Natural killer cell (primary cell): Measurements from ENCODE around the gene SSUH2. TPM values are rescaled to one million over a fixed set of nuclear protein-coding genes. Genes with fewer than 3 reads are reported as not detected.

Source experiments
- ATAC-seq, 3 donors: fragments of 150-1000 bp in 2 of 3; fragments of 200-7000 bp in 1 of 3; cut with Tn5 transposase; 1 replicate in 1 of 3; 2 replicates in 2 of 3; pipeline ENCODE4 v1.10.0; 2021; ENCODE audit warnings: mild to moderate bottlenecking in 2 of 3, moderate library complexity in 2 of 3
- DNase-seq, 2 donors: peaks; one replicate each; pipeline versions ENCODE4 v3.0.0 to v3.0.0-alpha.2; 2013 to 2021; ENCODE audit warnings: mixed read lengths in 1 of 2
- H3K27ac ChIP-seq: one replicate; pipeline ENCODE4 v1.5.1; 2013; ENCODE audit warnings: mild to moderate bottlenecking, low read length
- H3K27me3 ChIP-seq: one replicate; pipeline ENCODE4 v1.6.1; 2013; ENCODE audit warnings: low read length; ENCODE audit not compliant: control insufficient read depth, insufficient read depth
- H3K36me3 ChIP-seq: one replicate; pipeline ENCODE4 v1.6.1; 2013; ENCODE audit warnings: low read length; ENCODE audit not compliant: control insufficient read depth, insufficient read depth
- H3K4me1 ChIP-seq: one replicate; pipeline ENCODE4 v1.6.1; 2013; ENCODE audit warnings: low read length; ENCODE audit not compliant: control insufficient read depth, insufficient read depth
- H3K4me3 ChIP-seq: one replicate; pipeline ENCODE4 v1.5.1; 2013; ENCODE audit warnings: low read length
- H3K9me3 ChIP-seq: one replicate; pipeline ENCODE4 v1.6.1; 2013; ENCODE audit warnings: low read length; ENCODE audit not compliant: control insufficient read depth, insufficient read depth
- H3K27ac Mint-ChIP-seq, 2 donors: one replicate each; pipeline ENCODE4 v1.8.0; 2022; ENCODE audit warnings: mild to moderate bottlenecking in 2 of 2, mixed read lengths in 2 of 2, moderate library complexity in 1 of 2
- H3K27me3 Mint-ChIP-seq, 2 donors: one replicate each; pipeline ENCODE4 v1.8.0; 2022; ENCODE audit warnings: low read depth in 2 of 2, mixed read lengths in 2 of 2
- H3K36me3 Mint-ChIP-seq: one replicate; pipeline ENCODE4 v1.8.0; 2022; ENCODE audit warnings: mixed read lengths
- H3K4me1 Mint-ChIP-seq, 2 donors: one replicate each; pipeline ENCODE4 v1.8.0; 2022; ENCODE audit warnings: mixed read lengths in 2 of 2
- H3K4me3 Mint-ChIP-seq: one replicate; pipeline ENCODE4 v1.8.0; 2022; ENCODE audit warnings: mild to moderate bottlenecking, moderate library complexity, mixed read lengths
- H3K9me3 Mint-ChIP-seq, 2 donors: one replicate each; pipeline ENCODE4 v1.8.0; 2022; ENCODE audit warnings: mixed read lengths in 2 of 2
- WGBS: methylation state at CpG from one replicate; pipeline ENCODE4 v1.1.7; 2013; ENCODE audit warnings: missing lambda C conversion rate; ENCODE audit not compliant: insufficient coverage; 5-methylcytosine and 5-hydroxymethylcytosine counted together
- intact Hi-C: fragments of 100-400 bp; cut with micrococcal nuclease; formaldehyde crosslinking; loops from one replicate; pipeline ENCODE4 v1.14.2; 2022
- total RNA-seq, 4 donors: library from RNA; stranded (reverse); fragments of 120-200 nt in 1 of 4; gene quantifications; one replicate each; pipeline versions ENCODE4 v1.2.3 to v1.2.4, GENCODE V29; 2013 to 2022
- TF ChIP-seq, protein P1 (sequence below): fragments of 200-600 bp; IDR thresholded peaks from one replicate; pipeline ENCODE4 v1.8.0; 2022; ENCODE audit warnings: antibody characterized with exemption

The SSUH2 gene
- total RNA-seq, 3 donors from 2014 or later (not counting 1 experiment from before 2014, with no cell fraction given), result not detected

DNA sequence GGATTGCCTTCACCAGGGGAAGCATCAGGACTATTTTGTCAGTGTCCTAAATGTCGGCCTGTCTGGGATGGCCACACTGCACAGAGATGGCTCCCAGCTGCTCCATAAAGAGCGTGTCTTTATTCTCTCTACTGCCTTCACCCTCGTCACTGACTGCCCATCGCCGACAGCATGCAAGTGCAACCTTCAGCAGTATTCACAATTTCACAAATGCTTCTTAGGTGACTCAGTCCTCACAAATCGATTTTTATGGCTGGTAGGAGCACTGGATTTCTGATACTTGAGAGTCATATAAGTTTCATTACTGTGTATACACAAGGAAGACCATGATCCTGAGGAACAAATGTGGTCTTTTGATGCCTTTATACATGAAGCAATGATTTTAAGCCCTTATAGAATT, 1.1 kb upstream of the SSUH2 start:
- Mint-ChIP-seq H3K4me1 (no peaks in the 10 kb centered on the region), H3K4me3 (no peak overlapping the region), H3K27me3 (peaks cover 0 to 15% of the 10 kb centered on the region in 2 donors), H3K36me3 (no peaks in the 10 kb centered on the region), H3K9me3 (no peaks in the 10 kb centered on the region), H3K27ac (no peak overlapping the region)
- DNase-seq (no peak), ATAC-seq (no peak)
- H3K4me1 ChIP-seq, result no peaks in the 10 kb centered on the region
- no peaks in the 10 kb centered on the region for H3K36me3 ChIP-seq
- H3K9me3 ChIP-seq, result no peaks in the 10 kb centered on the region
- WGBS, result 83% methylated on average over 6 of the region's 6 CpGs
- H3K27ac ChIP-seq, result no peak overlapping the region
- H3K27me3 ChIP-seq, result no peaks in the 10 kb centered on the region
- no peak overlapping the region for H3K4me3 ChIP-seq
- intact Hi-C loops, result no loop called here
- TF ChIP-seq, protein P1, sequence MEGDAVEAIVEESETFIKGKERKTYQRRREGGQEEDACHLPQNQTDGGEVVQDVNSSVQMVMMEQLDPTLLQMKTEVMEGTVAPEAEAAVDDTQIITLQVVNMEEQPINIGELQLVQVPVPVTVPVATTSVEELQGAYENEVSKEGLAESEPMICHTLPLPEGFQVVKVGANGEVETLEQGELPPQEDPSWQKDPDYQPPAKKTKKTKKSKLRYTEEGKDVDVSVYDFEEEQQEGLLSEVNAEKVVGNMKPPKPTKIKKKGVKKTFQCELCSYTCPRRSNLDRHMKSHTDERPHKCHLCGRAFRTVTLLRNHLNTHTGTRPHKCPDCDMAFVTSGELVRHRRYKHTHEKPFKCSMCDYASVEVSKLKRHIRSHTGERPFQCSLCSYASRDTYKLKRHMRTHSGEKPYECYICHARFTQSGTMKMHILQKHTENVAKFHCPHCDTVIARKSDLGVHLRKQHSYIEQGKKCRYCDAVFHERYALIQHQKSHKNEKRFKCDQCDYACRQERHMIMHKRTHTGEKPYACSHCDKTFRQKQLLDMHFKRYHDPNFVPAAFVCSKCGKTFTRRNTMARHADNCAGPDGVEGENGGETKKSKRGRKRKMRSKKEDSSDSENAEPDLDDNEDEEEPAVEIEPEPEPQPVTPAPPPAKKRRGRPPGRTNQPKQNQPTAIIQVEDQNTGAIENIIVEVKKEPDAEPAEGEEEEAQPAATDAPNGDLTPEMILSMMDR, result no peak

DNA sequence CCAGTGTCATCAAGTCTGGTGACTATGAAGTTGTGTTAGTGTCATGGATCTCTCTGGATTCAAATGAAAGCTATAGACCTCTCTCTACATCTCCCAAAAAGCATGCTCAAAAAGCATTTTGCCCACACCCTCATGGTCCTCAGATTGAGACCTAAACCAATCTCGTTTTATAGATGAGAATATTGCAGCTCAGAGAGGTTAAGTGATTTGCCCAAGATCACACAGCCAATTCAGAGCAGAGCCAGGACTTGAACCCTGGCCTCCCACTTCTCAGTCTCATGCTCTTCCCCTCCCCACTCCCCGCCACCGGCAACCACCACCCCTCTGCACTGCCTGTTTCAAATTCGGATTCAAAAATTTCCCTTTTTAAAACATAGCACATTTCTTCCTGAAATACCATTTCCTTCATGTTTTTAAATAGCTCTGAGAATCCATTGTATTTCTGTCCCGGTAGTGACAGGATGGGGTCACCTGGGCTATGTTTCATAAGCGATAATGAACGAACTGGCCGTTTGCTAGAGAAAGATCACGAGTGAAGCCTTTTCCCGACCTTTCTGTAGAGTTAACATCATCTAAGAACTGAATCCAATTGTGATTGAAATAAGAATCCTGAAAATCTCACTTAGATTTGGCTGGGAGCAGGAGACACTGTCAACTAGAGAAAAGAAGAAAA, 769 bp downstream of the SSUH2 start:
- 38% methylated on average over 10 of the region's 10 CpGs for WGBS
- Mint-ChIP-seq H3K4me1 (no peaks in the 10 kb centered on the region), H3K27ac (no peak overlapping the region), H3K36me3 (no peaks in the 10 kb centered on the region), H3K4me3 (no peak overlapping the region), H3K9me3 (no peaks in the 10 kb centered on the region), H3K27me3 (peaks cover 2 to 15% of the 10 kb centered on the region in 2 donors)
- Histone ChIP-seq H3K27me3 (no peaks in the 10 kb centered on the region), H3K27ac (no peak overlapping the region), H3K4me3 (no peak overlapping the region), H3K4me1 (no peaks in the 10 kb centered on the region), H3K9me3 (no peaks in the 10 kb centered on the region), H3K36me3 (no peaks in the 10 kb centered on the region)
- intact Hi-C loops, result no loop called here
- TF ChIP-seq, protein P1, result no peak
- DNase-seq (no peak), ATAC-seq (no peak)

DNA sequence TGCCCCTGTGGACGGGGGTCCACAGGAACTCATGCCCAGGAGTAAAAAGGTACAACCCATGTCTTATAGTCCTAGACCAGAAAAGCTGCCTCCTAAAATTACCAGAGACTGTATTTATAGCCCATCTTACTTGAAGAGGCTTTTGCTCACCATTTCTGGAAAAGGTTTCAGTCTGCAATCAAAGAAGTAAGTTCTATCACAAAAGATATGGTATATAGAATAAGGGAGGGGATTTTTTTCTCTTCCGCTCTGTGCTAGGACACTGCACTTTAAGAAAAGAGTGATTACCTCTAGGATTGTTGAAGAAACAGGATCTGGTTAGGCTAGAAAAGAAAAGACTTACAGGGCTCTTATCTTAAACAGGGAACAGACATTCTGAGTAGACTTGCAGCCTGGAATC, 2.6 kb downstream of the SSUH2 start:
- peaks cover 2 to 19% of the 10 kb centered on the region in 2 donors for H3K27me3 Mint-ChIP-seq
- Histone ChIP-seq H3K4me1 (no peaks in the 10 kb centered on the region), H3K36me3 (no peaks in the 10 kb centered on the region), H3K9me3 (no peaks in the 10 kb centered on the region), H3K27ac (no peak overlapping the region), H3K4me3 (no peak overlapping the region), H3K27me3 (no peaks in the 10 kb centered on the region)
- no peak overlapping the region for H3K4me3 Mint-ChIP-seq
- DNase-seq (no peak), ATAC-seq (no peak)
- no peaks in the 10 kb centered on the region for H3K36me3 Mint-ChIP-seq
- H3K27ac Mint-ChIP-seq, result no peak overlapping the region
- TF ChIP-seq, protein P1, result no peak
- WGBS, result 95% methylated on average over 2 of the region's 2 CpGs
- H3K4me1 Mint-ChIP-seq, result no peaks in the 10 kb centered on the region
- intact Hi-C loops, result no loop called here
- H3K9me3 Mint-ChIP-seq, result no peaks in the 10 kb centered on the region

DNA sequence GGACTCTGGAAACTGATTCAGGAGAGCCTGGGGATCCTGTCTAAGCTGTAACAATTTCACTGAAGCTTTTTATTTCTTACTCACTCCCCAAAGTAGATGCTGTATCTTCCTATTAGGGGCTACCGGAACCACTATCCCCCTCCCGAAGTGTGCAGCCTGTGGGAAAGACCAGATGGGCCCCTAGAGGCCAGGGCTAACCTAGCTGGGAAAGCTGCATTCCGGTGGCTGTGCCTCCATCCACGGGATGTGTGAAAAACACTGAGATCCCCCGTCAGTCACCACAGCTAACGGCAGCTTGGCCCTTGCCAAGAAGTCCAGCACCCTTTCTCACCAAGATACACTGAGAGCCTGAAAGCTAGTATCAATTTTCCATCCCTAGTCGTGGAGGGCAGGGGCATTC, 3.1 kb downstream of the SSUH2 start:
- no peaks in the 10 kb centered on the region for H3K4me1 ChIP-seq
- no peaks in the 10 kb centered on the region for H3K36me3 Mint-ChIP-seq
- no peaks in the 10 kb centered on the region for H3K36me3 ChIP-seq
- no peak for DNase-seq
- no peak overlapping the region for H3K4me3 Mint-ChIP-seq
- H3K9me3 ChIP-seq, result no peaks in the 10 kb centered on the region
- peaks cover 2 to 24% of the 10 kb centered on the region in 2 donors for H3K27me3 Mint-ChIP-seq
- H3K27ac ChIP-seq, result no peak overlapping the region
- TF ChIP-seq, protein P1, result no peak
- no peak for ATAC-seq
- H3K9me3 Mint-ChIP-seq, result no peaks in the 10 kb centered on the region
- 82% methylated on average over 7 of the region's 7 CpGs for WGBS
- H3K27me3 ChIP-seq, result no peaks in the 10 kb centered on the region
- no peak overlapping the region for H3K4me3 ChIP-seq
- H3K27ac Mint-ChIP-seq, result no peak overlapping the region
- intact Hi-C loops, result no loop called here
- H3K4me1 Mint-ChIP-seq, result no peaks in the 10 kb centered on the region
